Measurements from ENCODE around the gene NEK6.

Gene NEK6

GRCh38 chr9:124274226-124274625 is 16.5 kb downstream of the NEK6 start:
- DNase-seq (ENCODE audit: low read depth), result no peak
- no peak overlapping the region for H3K4me3 ChIP-seq (ENCODE audit: control insufficient read depth, low read depth, low read length)
- TF ChIP-seq CTCF (conservative IDR thresholded peaks at IDR 0.05; ENCODE audit: control insufficient read depth, insufficient read depth, low read depth, low read length), result no peak

- no peak overlapping the region for H3K4me3 ChIP-seq (ENCODE audit: control insufficient read depth, low read depth, low read length)
- no peak for TF ChIP-seq CTCF (conservative IDR thresholded peaks at IDR 0.05; ENCODE audit: control insufficient read depth, insufficient read depth, low read depth, low read length)
- DNase-seq (ENCODE audit: low read depth), result no peak
Observed at GRCh38 chr9:124274738-124275137, 17.0 kb downstream of the NEK6 start.

- no peak for TF ChIP-seq CTCF (conservative IDR thresholded peaks at IDR 0.05; ENCODE audit: control insufficient read depth, insufficient read depth, low read depth, low read length)
- no peak overlapping the region for H3K4me3 ChIP-seq (ENCODE audit: control insufficient read depth, low read depth, low read length)
- DNase-seq (ENCODE audit: low read depth), result no peak
Observed at GRCh38 chr9:124277420-124277819, 19.7 kb downstream of the NEK6 start.

- H3K4me3 ChIP-seq (ENCODE audit: control insufficient read depth, low read depth, low read length), result no peak overlapping the region
- no peak for DNase-seq (ENCODE audit: low read depth)
- TF ChIP-seq CTCF (conservative IDR thresholded peaks at IDR 0.05; ENCODE audit: control insufficient read depth, insufficient read depth, low read depth, low read length), result no peak
Observed at GRCh38 chr9:124278054-124278540, 20.3 kb downstream of the NEK6 start.

- DNase-seq (ENCODE audit: low read depth), result no peak
- H3K4me3 ChIP-seq (ENCODE audit: control insufficient read depth, low read depth, low read length), result no peak overlapping the region
- TF ChIP-seq CTCF (conservative IDR thresholded peaks at IDR 0.05; ENCODE audit: control insufficient read depth, insufficient read depth, low read depth, low read length), result no peak
Observed at GRCh38 chr9:124279531-124280175, 21.9 kb downstream of the NEK6 start.

- peak; percentile 70 for DNase-seq (ENCODE audit: low read depth)
- H3K4me3 ChIP-seq (ENCODE audit: control insufficient read depth, low read depth, low read length), result no peak overlapping the region
- TF ChIP-seq CTCF (conservative IDR thresholded peaks at IDR 0.05; ENCODE audit: control insufficient read depth, insufficient read depth, low read depth, low read length), result no peak
Observed at GRCh38 chr9:124280176-124280691, 22.5 kb downstream of the NEK6 start.
